ENCODE measurements around the gene HAPSTR1.

HAPSTR1 gene

GRCh38 chr16:9138731-9139501, 47.5 kb downstream of the HAPSTR1 start:
- TF ChIP-seq CTCF (IDR thresholded peaks at IDR 0.05; ENCODE audit: low read depth, low read length) (peak; percentile 87), MAX (IDR thresholded peaks at IDR 0.05; ENCODE audit: low read depth, low read length) (0 out of 2 replicates have a peak, but pooled peaks have one; percentile 20), POLR2A (IDR thresholded peaks at IDR 0.05; ENCODE audit: extremely low read depth, insufficient read length) (no peak)
- DNase-seq (ENCODE audit: low read depth), result peak; percentile 68
- no peak overlapping the region for H3K4me3 ChIP-seq (ENCODE audit: low read depth, low read length)

GRCh38 chr16:9139965-9140364, 48.5 kb downstream of the HAPSTR1 start:
- no peak overlapping the region for H3K4me3 ChIP-seq (ENCODE audit: low read depth, low read length)
- peak; percentile 72 for TF ChIP-seq MAX (IDR thresholded peaks at IDR 0.05; ENCODE audit: low read depth, low read length)
- TF ChIP-seq MYC (IDR thresholded peaks at IDR 0.05; ENCODE audit: low read depth, low read length), result no peak
- peak; percentile 45 for DNase-seq (ENCODE audit: low read depth)
